ENCODE measurements around the gene PAPPA2.

Gene PAPPA2

GRCh38 chr1:176775996-176776395, 313.0 kb downstream of the PAPPA2 start:
- no peak for DNase-seq

GRCh38 chr1:176778056-176778455, 315.1 kb downstream of the PAPPA2 start:
- DNase-seq: no peak

GRCh38 chr1:176779992-176780328, 317.0 kb downstream of the PAPPA2 start:
- DNase-seq: no peak

- no peak for DNase-seq
Measured at GRCh38 chr1:176783309-176783708, 320.3 kb downstream of the PAPPA2 start.

GRCh38 chr1:176785056-176785455, 322.1 kb downstream of the PAPPA2 start:
- DNase-seq: no peak

GRCh38 chr1:176785791-176786190, 322.8 kb downstream of the PAPPA2 start:
- no peak for DNase-seq

- no peak for DNase-seq
Measured at GRCh38 chr1:176786274-176786673, 323.3 kb downstream of the PAPPA2 start.

- no peak for DNase-seq
Measured at GRCh38 chr1:176789571-176790090, 326.7 kb downstream of the PAPPA2 start.

GRCh38 chr1:176790786-176791185, 327.8 kb downstream of the PAPPA2 start:
- no peak for DNase-seq

- DNase-seq: no peak
Measured at GRCh38 chr1:176791906-176792305, 328.9 kb downstream of the PAPPA2 start.

- no peak for DNase-seq
Measured at GRCh38 chr1:176794897-176795508, 332.0 kb downstream of the PAPPA2 start.

- DNase-seq: no peak
Measured at GRCh38 chr1:176795929-176796328, 333.0 kb downstream of the PAPPA2 start.

GRCh38 chr1:176796583-176796982, 333.6 kb downstream of the PAPPA2 start:
- no peak for DNase-seq

- DNase-seq: no peak
Measured at GRCh38 chr1:176799327-176799726, 336.4 kb downstream of the PAPPA2 start.

- DNase-seq: no peak
Measured at GRCh38 chr1:176800978-176801513, 338.1 kb downstream of the PAPPA2 start.

- no peak for DNase-seq
Measured at GRCh38 chr1:176801514-176802020, 338.6 kb downstream of the PAPPA2 start.

- DNase-seq: no peak
Measured at GRCh38 chr1:176802316-176802715, 339.3 kb downstream of the PAPPA2 start.

- DNase-seq: no peak
Measured at GRCh38 chr1:176803042-176803441, 340.1 kb downstream of the PAPPA2 start.

GRCh38 chr1:176803596-176803995, 340.6 kb downstream of the PAPPA2 start:
- no peak for DNase-seq

GRCh38 chr1:176809292-176809691, 346.3 kb downstream of the PAPPA2 start:
- no peak for DNase-seq

GRCh38 chr1:176811511-176812288, 348.7 kb downstream of the PAPPA2 start:
- no peak for DNase-seq

GRCh38 chr1:176815621-176816020, 352.6 kb downstream of the PAPPA2 start:
- DNase-seq: no peak

GRCh38 chr1:176816232-176816631, 353.3 kb downstream of the PAPPA2 start:
- DNase-seq: no peak
